Dendritic cell treated with granulocyte-macrophage colony-stimulating factor and Interleukin-4, amounts not matched to agents 40 ng/mL and 50 ng/mL, for 4 days (primary cell): ENCODE measurements around the gene OLR1.

ENCODE experiments used
- H3K27ac Mint-ChIP-seq: one replicate; pipeline ENCODE4 v1.8.0; 2022; ENCODE audit warnings: mild to moderate bottlenecking, mixed read lengths
- H3K27me3 Mint-ChIP-seq: one replicate; pipeline ENCODE4 v1.8.0; 2022; ENCODE audit warnings: mild to moderate bottlenecking, mixed read lengths
- H3K36me3 Mint-ChIP-seq: one replicate; pipeline ENCODE4 v1.8.0; 2022; ENCODE audit warnings: low read depth, mixed read lengths
- H3K4me1 Mint-ChIP-seq: one replicate; pipeline ENCODE4 v1.8.0; 2022; ENCODE audit warnings: low read depth, mixed read lengths
- H3K4me3 Mint-ChIP-seq: one replicate; pipeline ENCODE4 v1.8.0; 2022; ENCODE audit warnings: mild to moderate bottlenecking, moderate library complexity, mixed read lengths
- H3K9me3 Mint-ChIP-seq: one replicate; pipeline ENCODE4 v1.8.0; 2022; ENCODE audit warnings: mixed read lengths
- intact Hi-C: fragments of 100-400 bp; cut with micrococcal nuclease; formaldehyde crosslinking; loops from one replicate; pipeline ENCODE4 v1.15.0; 2022

The OLR1 gene

DNA sequence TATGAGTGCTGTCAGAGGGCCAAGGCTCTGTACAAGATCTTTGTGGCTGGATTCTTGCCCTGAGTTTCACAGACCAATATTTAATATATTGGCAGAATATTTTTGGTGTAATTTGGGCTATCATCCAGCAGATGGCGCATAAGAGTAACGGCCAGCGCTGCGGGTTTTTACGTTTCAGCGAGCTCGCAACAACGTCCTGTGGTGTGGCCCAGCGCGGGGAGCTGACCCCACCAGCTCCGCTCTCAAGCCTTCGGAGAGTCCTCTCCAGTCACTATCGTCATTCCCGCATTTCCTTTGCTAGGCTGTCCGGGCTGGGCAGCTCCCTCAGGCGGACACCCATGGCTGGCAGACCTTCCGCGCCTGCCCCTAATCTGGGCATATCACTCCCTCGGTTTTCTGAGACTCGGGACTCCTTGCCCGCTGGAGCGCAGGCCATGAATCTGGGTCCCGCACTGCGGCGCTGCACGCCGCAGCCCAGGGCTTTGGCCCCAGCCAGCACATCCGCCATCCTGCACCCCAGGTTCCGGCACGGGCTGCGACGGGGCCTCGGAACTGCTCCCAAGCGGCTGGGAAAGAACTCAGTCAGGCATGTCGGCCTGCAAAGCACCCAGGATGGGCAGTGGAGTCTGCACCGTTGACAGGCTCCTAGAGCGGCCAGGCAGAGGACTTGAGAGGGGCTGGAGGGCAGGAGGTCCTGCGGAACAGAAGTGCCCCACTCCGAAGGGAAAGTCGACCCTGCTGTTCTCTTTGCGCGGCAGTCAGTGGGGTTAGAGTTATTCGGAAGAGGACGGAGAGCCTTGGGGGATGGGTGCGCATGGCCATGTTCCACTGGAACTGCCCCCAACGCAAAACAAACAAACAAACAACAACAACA, 18.4 kb downstream of the OLR1 start:
- Mint-ChIP-seq H3K27ac (peak overlapping the region; percentile 95), H3K36me3 (no peaks in the 10 kb centered on the region), H3K9me3 (no peaks in the 10 kb centered on the region), H3K4me1 (peaks cover 15% of the 10 kb centered on the region), H3K27me3 (peaks cover 2% of the 10 kb centered on the region), H3K4me3 (peak overlapping the region; percentile 95)
- intact Hi-C loops, result loop anchor here (1.0 kb wide), 1 partner anchor 37 kb away; no protein-coding TSS in a partner anchor

- no peaks in the 10 kb centered on the region for H3K9me3 Mint-ChIP-seq
- no peaks in the 10 kb centered on the region for H3K36me3 Mint-ChIP-seq
Observed at GRCh38 chr12:10151621-10152020, 20.3 kb downstream of the OLR1 start.

GRCh38 chr12:10147714-10148403, 24.1 kb downstream of the OLR1 start:
- intact Hi-C loops, result no loop called here
- no peak overlapping the region for H3K27ac Mint-ChIP-seq
- H3K36me3 Mint-ChIP-seq, result no peaks in the 10 kb centered on the region
- no peak overlapping the region for H3K4me3 Mint-ChIP-seq
- H3K4me1 Mint-ChIP-seq, result peaks cover under 1% of the 10 kb centered on the region
- no peaks in the 10 kb centered on the region for H3K27me3 Mint-ChIP-seq
- H3K9me3 Mint-ChIP-seq, result no peaks in the 10 kb centered on the region

More at GRCh38 chr12:10151621-10152020, 20.3 kb downstream of the OLR1 start:
- intact Hi-C loops, result no loop called here
- Mint-ChIP-seq H3K4me3 (no peak overlapping the region), H3K27ac (no peak overlapping the region), H3K27me3 (peaks cover 2% of the 10 kb centered on the region), H3K4me1 (peaks cover 15% of the 10 kb centered on the region)

DNA sequence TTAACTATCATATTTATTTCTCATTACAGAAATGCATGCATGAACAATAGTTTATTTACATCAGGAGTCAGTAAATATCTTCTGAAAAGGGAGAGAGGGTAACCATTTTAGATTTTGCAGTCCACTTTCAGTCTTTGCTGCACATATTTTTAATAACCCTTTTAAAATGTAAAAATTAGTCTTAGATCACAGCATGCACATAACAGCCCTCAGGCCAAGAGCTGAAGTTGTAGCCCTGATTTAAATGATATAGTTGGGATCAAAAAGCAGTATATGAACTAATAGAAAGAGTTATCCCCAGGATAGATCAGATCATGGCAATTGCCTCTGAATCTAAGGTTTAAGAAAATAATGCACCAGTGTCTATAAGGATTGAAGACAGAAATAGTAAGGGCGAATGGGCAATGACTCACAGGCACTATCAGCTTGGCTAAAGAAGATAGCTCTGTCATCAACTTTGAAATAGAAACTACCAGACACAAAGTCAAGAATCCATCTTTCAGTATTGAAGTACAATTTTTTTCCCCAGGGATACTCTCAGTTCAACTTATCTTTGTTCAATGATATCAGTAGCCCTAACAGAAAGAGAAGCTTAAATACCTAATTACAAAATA, 28.8 kb downstream of the OLR1 start:
- Mint-ChIP-seq H3K27ac (no peak overlapping the region), H3K4me3 (no peak overlapping the region), H3K36me3 (no peaks in the 10 kb centered on the region), H3K27me3 (no peaks in the 10 kb centered on the region), H3K4me1 (peaks cover 6% of the 10 kb centered on the region), H3K9me3 (no peaks in the 10 kb centered on the region)
- intact Hi-C loops, result loop anchor here (5.0 kb wide), 3 partner anchors 216 to 391 kb away; no protein-coding TSS in a partner anchor

DNA sequence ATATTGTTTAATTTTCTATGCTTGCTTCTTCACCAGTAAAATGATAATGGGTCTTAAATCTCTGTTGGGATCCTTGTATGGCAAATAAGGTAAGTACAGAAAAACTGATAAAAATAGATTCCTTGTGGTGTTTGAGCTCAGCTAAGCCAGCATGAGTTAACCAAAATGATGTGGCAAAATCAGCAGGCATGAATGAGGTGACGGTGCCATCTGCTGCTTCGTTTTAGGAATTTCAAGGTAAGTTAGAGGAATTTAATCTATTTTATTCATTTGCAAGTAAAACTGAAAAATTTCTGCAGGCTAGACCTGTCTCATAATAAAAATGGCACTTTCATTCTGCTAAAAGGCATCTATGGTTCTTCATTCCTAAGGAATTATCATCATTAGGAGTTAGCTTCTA, 31.9 kb downstream of the OLR1 start:
- intact Hi-C loops, result loop anchor here (1.0 to 5.0 kb wide), 6 partner anchors 107 to 388 kb away; partner anchors contain the start of gene CLEC12B
- Mint-ChIP-seq H3K9me3 (no peaks in the 10 kb centered on the region), H3K27ac (no peak overlapping the region)

DNA sequence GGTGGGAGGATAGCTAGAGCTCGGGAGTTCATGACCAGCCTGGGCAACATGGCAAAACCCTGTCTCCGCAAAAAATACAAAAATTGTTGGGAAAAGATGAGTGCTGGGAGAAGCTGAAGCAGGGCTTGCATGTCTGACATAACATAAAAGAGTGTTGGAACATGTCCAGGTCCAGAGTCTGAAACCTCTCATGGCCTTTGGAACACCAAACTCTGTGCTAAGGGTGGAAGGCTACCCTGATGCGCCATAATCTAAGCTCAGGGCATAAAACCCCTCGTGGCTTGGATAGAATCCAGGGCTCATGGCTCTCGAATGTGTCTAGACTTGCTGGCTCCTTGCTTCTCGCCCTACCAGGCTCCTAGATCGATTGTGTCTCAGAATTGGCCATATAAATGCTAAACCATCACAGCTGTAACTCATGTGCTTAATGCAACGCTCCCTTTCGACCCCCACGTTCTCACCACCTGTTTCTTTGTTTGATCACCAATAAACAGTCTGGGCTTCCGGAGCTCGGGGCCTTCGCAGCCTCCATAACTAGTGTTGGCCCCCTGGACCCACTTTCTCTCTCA, 35.2 kb downstream of the OLR1 start:
- no peaks in the 10 kb centered on the region for H3K9me3 Mint-ChIP-seq
- intact Hi-C loops, result no loop called here
- H3K36me3 Mint-ChIP-seq, result no peaks in the 10 kb centered on the region
- no peak overlapping the region for H3K4me3 Mint-ChIP-seq
- H3K4me1 Mint-ChIP-seq, result peaks cover 38% of the 10 kb centered on the region
- peak overlapping the region; percentile 50 for H3K27ac Mint-ChIP-seq
- H3K27me3 Mint-ChIP-seq, result no peaks in the 10 kb centered on the region

More for the DNA sequence above, 31.9 kb downstream of the OLR1 start:
- Mint-ChIP-seq H3K36me3 (no peaks in the 10 kb centered on the region), H3K4me1 (peaks cover 22% of the 10 kb centered on the region), H3K4me3 (no peak overlapping the region), H3K27me3 (no peaks in the 10 kb centered on the region)

DNA sequence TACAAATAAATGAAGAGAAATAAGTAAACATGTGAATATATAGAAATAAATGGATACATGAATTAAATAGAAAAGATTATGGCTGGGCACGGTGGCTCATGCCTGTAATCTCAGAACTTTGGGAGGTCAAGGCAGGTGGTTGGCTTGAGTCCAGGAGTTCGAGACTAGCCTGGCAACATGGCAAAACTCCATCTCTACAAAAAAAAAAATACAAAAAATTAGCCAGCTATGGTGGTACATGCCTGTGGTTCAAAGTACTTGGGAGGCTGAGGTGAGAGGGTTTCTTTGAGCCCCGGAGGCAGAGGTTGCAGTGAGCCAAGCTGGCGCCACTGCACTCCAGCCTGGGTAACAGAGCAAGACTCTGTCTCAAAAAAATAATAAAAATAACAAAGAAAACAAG, 36.8 kb downstream of the OLR1 start:
- H3K27me3 Mint-ChIP-seq, result no peaks in the 10 kb centered on the region
- peaks cover under 1% of the 10 kb centered on the region for H3K36me3 Mint-ChIP-seq
- H3K4me3 Mint-ChIP-seq, result no peak overlapping the region
- intact Hi-C loops, result no loop called here
- H3K9me3 Mint-ChIP-seq, result no peaks in the 10 kb centered on the region
- no peak overlapping the region for H3K27ac Mint-ChIP-seq
- H3K4me1 Mint-ChIP-seq, result peaks cover 50% of the 10 kb centered on the region

DNA sequence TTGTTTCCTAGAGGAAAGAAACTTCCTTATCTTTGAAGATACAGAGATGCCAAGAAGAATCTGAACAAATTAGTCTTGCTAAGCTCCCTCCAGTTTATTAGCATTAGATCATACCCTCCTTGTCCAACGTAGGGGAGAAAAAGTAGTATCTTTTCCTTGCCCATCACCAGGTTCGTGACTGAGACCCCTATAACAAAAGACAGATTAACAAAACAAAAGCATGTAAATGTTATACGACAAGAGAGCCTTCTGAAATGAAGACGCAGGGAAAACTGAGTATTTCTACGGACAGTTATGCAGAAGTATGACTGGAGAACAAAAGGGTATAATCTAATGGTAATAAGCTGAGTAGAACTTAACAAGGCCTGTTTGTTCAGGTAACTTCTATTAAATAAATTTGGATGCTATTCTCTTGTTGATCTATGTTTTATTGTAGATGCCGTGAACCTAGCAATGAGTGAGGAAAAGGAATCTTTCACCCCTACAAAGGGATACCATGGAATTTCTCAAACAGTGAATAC, 39.0 kb downstream of the OLR1 start:
- Mint-ChIP-seq H3K4me3 (no peak overlapping the region), H3K9me3 (no peaks in the 10 kb centered on the region), H3K36me3 (peaks cover 22% of the 10 kb centered on the region), H3K4me1 (peaks cover 44% of the 10 kb centered on the region), H3K27me3 (no peaks in the 10 kb centered on the region), H3K27ac (peak overlapping the region; percentile 97)
- intact Hi-C loops, result no loop called here

DNA sequence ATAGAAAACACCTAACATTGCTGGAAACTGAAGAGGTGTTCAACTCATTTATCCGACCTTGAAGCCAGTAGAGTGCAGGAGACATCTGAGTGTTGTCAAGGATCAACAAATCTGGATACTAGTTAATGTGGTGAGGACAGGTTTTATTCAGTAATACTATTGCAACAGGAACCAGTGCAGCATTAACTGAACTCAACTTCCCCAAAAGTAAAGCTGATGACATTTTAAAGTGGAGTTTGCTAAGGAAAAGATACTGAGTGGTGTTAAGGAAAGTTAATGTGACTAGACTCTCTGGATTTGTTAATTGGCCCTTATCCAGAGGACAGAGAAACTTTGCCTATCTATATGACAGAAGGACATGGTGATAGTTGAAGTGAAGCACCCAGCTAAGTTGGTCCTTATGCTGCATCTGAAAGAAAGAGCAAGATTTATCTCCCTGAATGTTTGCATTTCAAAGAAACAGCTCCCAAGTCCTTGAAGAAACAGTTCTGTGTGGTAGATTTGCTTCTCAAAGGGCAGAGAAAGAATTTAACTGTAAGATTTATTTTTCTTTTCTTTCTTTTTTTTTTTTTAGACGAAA, 40.7 kb downstream of the OLR1 start:
- peak overlapping the region; percentile 97 for H3K27ac Mint-ChIP-seq
- peaks cover 43% of the 10 kb centered on the region for H3K4me1 Mint-ChIP-seq
- no peaks in the 10 kb centered on the region for H3K9me3 Mint-ChIP-seq
- no peaks in the 10 kb centered on the region for H3K27me3 Mint-ChIP-seq
- H3K36me3 Mint-ChIP-seq, result peaks cover 39% of the 10 kb centered on the region
- intact Hi-C loops, result no loop called here
- H3K4me3 Mint-ChIP-seq, result peak overlapping the region; percentile 55

DNA sequence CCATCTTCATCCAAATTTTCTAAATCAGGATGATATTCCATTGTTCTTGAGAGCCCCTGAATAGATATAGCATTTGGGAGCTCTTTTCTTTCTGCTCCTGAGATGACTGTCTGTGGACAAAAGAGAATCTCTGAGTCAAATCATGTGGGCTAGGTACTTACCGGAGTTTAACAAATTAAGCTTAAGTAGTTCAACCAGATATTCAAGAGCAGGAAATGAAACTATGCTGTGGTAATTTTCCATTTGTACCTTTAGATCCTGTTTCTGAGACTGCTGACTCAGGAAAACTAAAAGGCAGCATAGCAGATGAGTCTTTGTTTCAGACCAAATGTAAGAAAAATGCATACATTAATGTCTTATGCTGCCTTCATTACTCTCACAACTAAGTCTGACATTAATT, 41.9 kb downstream of the OLR1 start, which contains the start of gene CLEC7A:
CLEC7A (minus strand) TSS at position 158 of the 400 bp plus-strand sequence; CDS start at position 41, 117 bp downstream.
- Mint-ChIP-seq H3K36me3 (peaks cover 50% of the 10 kb centered on the region), H3K27me3 (no peaks in the 10 kb centered on the region), H3K4me1 (peaks cover 48% of the 10 kb centered on the region), H3K9me3 (no peaks in the 10 kb centered on the region), H3K27ac (peak within 1 kb of the TSS; percentile 97), H3K4me3 (peak within 1 kb of the TSS; percentile 84)
- intact Hi-C loops, result no loop called here

DNA sequence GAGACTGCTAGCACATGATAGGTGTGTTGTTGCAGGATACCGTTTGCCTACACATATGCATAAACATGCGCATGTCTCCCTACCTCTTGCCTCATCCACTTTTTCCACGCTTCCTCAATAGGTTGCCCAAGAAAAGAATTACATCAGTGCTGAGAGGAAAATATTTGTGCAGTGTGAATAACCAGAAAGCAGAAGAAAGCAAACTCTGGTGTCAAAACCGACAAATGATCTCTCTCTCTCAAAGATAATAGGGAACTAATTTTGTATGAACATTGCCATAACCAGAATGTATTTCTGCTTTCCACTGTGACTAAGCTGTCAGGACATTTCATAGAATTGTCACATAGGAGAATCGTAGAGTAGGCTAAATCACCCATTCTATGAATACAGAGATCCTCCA, 43.2 kb downstream of the OLR1 start:
- intact Hi-C loops, result loop anchor here (2.0 kb wide), 2 partner anchors 34 to 60 kb away; no protein-coding TSS in a partner anchor
- H3K27ac Mint-ChIP-seq, result peak overlapping the region; percentile 97
- H3K4me1 Mint-ChIP-seq, result peaks cover 49% of the 10 kb centered on the region
- no peaks in the 10 kb centered on the region for H3K9me3 Mint-ChIP-seq
- H3K36me3 Mint-ChIP-seq, result peaks cover 60% of the 10 kb centered on the region
- no peaks in the 10 kb centered on the region for H3K27me3 Mint-ChIP-seq
- peak overlapping the region; percentile 84 for H3K4me3 Mint-ChIP-seq

DNA sequence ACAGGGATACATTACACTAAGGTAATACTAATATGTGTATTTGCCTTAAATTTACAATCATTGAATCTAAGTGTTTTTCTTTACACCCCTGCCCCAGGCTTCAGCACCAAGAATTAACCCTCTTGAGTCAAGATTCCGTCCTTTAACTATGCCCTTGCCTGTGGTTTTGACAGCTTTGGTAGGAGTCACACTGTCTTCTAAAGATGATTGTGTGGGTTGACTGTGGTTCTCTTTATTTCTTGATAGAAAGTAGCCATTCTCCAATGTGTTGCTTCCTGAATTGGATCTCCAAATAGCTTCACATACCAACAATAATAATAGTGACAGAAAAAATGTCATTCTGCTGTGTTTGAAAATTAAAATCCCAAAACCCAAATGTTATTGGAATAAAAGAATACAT, 45.5 kb downstream of the OLR1 start:
- Mint-ChIP-seq H3K27me3 (no peaks in the 10 kb centered on the region), H3K4me3 (peak overlapping the region; percentile 84), H3K27ac (peak overlapping the region; percentile 97), H3K9me3 (no peaks in the 10 kb centered on the region), H3K4me1 (peaks cover 46% of the 10 kb centered on the region), H3K36me3 (peaks cover 83% of the 10 kb centered on the region)
- intact Hi-C loops, result no loop called here

GRCh38 chr12:10122689-10123088, 49.2 kb downstream of the OLR1 start:
- Mint-ChIP-seq H3K9me3 (no peaks in the 10 kb centered on the region), H3K27ac (peak overlapping the region; percentile 97), H3K4me1 (peaks cover 62% of the 10 kb centered on the region), H3K36me3 (peaks cover 96% of the 10 kb centered on the region), H3K27me3 (no peaks in the 10 kb centered on the region), H3K4me3 (peak overlapping the region; percentile 73)
- intact Hi-C loops, result no loop called here
